Activated B cell treated with CpG ODN at 0.5 μM for 24 hours (primary cell): Measurements from ENCODE around the gene NFIA. TPM values are rescaled to one million over a fixed set of nuclear protein-coding genes. Genes with fewer than 3 reads are reported as not detected.

Experiments
- ATAC-seq: fragments of 200-7000 bp; cut with Tn5 transposase; one replicate; pipeline ENCODE4 v1.10.0; 2021; ENCODE audit warnings: low read depth, mild to moderate bottlenecking, moderate library complexity
- CTCF ChIA-PET: fragments of 350-600 bp; sonication (Branson Sonifier 250); formaldehyde crosslinking; loops from one replicate; lab custom pipeline; 2021; ENCODE audit warnings: antibody characterized with exemption; lab: Charles Lee
- POLR2A ChIA-PET: fragments of 350-600 bp; sonication (Branson Sonifier 250); formaldehyde crosslinking; loops from one replicate; lab custom pipeline; 2021; ENCODE audit warnings: antibody characterized with exemption; lab: Charles Lee
- DNase-seq: peaks from one replicate; pipeline ENCODE4 v3.0.0; 2022
- H3K27ac Mint-ChIP-seq: one replicate; pipeline ENCODE4 v1.8.0; 2020; ENCODE audit warnings: mixed read lengths
- H3K27me3 Mint-ChIP-seq: one replicate; pipeline ENCODE4 v1.8.0; 2021; ENCODE audit warnings: mixed read lengths
- H3K36me3 Mint-ChIP-seq: one replicate; pipeline ENCODE4 v1.8.0; 2021; ENCODE audit warnings: low read depth, mixed read lengths
- H3K4me1 Mint-ChIP-seq: one replicate; pipeline ENCODE4 v1.8.0; 2021; ENCODE audit warnings: mixed read lengths
- H3K4me3 Mint-ChIP-seq: one replicate; pipeline ENCODE4 v1.8.0; 2020; ENCODE audit warnings: mild to moderate bottlenecking, mixed read lengths
- H3K9me3 Mint-ChIP-seq: one replicate; pipeline ENCODE4 v1.8.0; 2020; ENCODE audit warnings: mixed read lengths
- intact Hi-C: fragments of 100-400 bp; cut with micrococcal nuclease; formaldehyde crosslinking; loops from one replicate; pipeline ENCODE4 v1.15.1; 2024
- total RNA-seq: library from RNA; stranded (reverse); gene quantifications from 2 replicates; pipeline ENCODE4 v1.2.3, GENCODE V29; 2022
- TF ChIP-seq, protein P1 (sequence below): fragments of 200-600 bp; IDR thresholded peaks from one replicate; pipeline ENCODE4 v1.8.0; 2022; ENCODE audit warnings: antibody characterized with exemption, mild to moderate bottlenecking

The NFIA gene
- total RNA-seq, 1 donor from 2014 or later: 0.13 TPM

DNA sequence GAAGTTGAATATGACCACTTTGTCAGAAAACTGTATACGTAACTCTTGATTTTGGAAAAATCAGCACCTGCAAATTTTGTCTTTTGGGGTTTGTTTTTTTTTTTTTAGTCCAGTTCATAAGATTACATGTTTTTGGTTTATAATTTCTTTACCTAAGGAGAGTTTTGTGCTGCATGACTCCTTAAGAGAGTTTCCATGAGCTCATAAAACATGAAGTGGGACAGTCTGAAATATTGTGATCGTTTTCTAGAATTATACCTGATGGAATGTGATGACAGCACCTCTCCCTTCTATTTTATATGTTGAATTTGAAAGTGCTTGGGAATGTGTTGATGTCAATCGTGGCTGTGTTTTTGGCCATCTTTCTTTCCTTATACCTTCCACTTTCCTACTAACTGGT is 158.5 kb downstream of the NFIA start:
- intact Hi-C loops: no loop called here
- TF ChIP-seq, protein P1, sequence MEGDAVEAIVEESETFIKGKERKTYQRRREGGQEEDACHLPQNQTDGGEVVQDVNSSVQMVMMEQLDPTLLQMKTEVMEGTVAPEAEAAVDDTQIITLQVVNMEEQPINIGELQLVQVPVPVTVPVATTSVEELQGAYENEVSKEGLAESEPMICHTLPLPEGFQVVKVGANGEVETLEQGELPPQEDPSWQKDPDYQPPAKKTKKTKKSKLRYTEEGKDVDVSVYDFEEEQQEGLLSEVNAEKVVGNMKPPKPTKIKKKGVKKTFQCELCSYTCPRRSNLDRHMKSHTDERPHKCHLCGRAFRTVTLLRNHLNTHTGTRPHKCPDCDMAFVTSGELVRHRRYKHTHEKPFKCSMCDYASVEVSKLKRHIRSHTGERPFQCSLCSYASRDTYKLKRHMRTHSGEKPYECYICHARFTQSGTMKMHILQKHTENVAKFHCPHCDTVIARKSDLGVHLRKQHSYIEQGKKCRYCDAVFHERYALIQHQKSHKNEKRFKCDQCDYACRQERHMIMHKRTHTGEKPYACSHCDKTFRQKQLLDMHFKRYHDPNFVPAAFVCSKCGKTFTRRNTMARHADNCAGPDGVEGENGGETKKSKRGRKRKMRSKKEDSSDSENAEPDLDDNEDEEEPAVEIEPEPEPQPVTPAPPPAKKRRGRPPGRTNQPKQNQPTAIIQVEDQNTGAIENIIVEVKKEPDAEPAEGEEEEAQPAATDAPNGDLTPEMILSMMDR: no peak
- no peak for DNase-seq
- no peak overlapping the region for H3K4me3 Mint-ChIP-seq
- H3K36me3 Mint-ChIP-seq: no peaks in the 10 kb centered on the region
- no peaks in the 10 kb centered on the region for H3K4me1 Mint-ChIP-seq
- no peaks in the 10 kb centered on the region for H3K9me3 Mint-ChIP-seq
- ChIA-PET CTCF (no interaction called here), POLR2A (no interaction called here)
- H3K27ac Mint-ChIP-seq: no peak overlapping the region
- ATAC-seq: no peak
- peaks cover 4% of the 10 kb centered on the region for H3K27me3 Mint-ChIP-seq

DNA sequence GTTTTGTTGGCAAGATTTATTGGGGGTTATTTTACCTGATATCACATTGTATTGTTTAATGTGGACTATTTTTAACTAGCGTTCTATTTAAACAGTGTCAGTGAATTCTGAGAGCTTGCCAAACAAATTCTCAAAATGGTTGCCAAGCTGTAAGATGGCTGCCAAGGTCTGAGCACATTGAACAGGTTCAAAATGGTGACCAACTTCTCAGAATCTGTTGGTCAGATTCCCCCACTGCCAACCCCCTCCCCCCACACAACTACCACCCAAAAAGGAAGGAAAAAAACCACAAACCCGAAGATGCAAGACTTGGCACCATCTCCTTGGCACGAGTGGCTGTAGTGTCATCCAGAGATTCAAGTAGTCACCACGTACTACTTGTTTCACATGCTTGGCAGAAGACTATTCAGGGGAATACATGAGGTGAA is 159.1 kb downstream of the NFIA start:
- CTCF ChIA-PET: no interaction called here
- H3K4me3 Mint-ChIP-seq: no peak overlapping the region
- intact Hi-C loops: no loop called here
- ATAC-seq (no peak), DNase-seq (no peak)
- no peak overlapping the region for H3K27ac Mint-ChIP-seq
- POLR2A ChIA-PET: no interaction called here
- no peaks in the 10 kb centered on the region for H3K36me3 Mint-ChIP-seq
- TF ChIP-seq, protein P1: no peak
- H3K9me3 Mint-ChIP-seq: no peaks in the 10 kb centered on the region
- H3K27me3 Mint-ChIP-seq: peaks cover 4% of the 10 kb centered on the region
- H3K4me1 Mint-ChIP-seq: no peaks in the 10 kb centered on the region

DNA sequence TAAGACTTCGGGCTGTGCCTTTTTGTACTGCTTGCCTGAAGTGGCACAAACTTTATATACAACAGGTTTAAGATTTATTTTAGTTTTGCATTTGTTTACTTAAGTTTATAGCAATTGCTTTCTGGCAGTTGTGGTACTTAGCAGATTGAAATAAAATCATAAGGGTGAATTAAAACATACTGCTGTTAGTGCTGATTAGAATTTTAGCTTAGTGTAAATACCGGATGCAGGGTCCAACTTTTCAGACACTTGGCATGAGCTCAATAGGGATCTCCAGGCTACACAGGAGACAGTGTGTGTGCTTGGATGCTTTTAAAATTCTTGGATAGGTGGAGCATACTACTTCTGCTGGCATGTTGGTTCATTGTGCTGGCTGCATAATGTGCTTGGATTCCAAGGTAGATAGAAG is 159.6 kb downstream of the NFIA start:
- intact Hi-C loops: no loop called here
- DNase-seq (no peak), ATAC-seq (no peak)
- POLR2A ChIA-PET: no interaction called here
- CTCF ChIA-PET: no interaction called here
- Mint-ChIP-seq H3K36me3 (no peaks in the 10 kb centered on the region), H3K9me3 (no peaks in the 10 kb centered on the region), H3K4me3 (no peak overlapping the region), H3K4me1 (no peaks in the 10 kb centered on the region), H3K27ac (no peak overlapping the region), H3K27me3 (peaks cover 4% of the 10 kb centered on the region)
- TF ChIP-seq, protein P1: no peak

DNA sequence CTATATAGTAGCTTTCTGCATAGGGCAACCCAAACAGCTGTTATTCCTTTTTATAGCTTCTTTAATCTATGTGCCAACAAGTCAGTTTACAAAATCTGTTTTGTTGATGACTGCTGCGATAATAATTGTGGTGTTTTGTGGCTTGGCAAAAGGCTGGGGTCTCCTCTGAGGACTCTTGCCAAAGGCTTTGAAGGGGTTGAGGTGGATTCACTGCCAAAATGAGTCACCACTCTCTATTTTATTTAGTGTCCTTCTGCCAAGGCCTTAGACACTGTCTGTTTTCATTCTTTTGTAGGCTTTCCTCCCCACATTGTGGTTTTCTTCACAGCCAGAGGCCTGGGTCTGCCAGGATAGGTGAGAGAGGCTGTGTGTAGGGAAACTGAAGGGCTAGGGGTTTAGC is 161.8 kb downstream of the NFIA start:
- no peaks in the 10 kb centered on the region for H3K36me3 Mint-ChIP-seq
- no peak for ATAC-seq
- CTCF ChIA-PET: no interaction called here

DNA sequence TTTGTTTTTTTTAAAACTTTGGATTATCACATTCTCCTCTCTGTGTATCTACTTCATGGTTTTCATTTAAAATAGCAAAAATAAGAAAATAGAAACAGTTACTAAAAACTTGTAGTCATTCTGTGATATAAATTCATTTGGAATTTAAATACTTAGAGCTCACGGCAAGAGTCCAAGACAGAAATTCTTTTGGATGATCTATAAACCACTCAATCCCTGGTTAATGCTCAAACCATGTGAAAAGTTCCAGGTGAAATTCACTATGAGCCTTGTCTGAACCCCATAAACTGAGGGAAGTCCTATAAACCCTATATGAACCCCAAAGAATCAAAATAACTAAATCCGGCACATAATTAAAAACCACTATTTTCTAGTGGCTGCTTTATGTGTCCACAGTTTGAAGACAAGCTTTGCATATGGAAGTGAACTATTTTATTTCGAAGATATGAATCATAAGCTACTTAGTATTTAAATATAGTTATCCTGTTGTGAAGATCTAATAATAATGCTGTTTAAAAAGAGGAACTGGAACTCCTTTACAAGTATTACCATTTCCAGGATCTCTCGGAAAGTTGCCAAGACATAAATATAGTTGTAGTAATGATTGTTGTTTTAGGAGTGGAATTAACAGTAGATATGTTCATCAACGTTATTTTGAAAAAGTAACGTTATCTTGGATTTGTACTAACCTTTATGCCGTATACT is 163.5 kb downstream of the NFIA start:
- no peaks in the 10 kb centered on the region for H3K36me3 Mint-ChIP-seq
- POLR2A ChIA-PET: no interaction called here
- no peak overlapping the region for H3K4me3 Mint-ChIP-seq
- H3K27me3 Mint-ChIP-seq: no peaks in the 10 kb centered on the region
- intact Hi-C loops: no loop called here
- ATAC-seq: no peak
- no peaks in the 10 kb centered on the region for H3K9me3 Mint-ChIP-seq
- no peak overlapping the region for H3K27ac Mint-ChIP-seq
- DNase-seq: no peak
- H3K4me1 Mint-ChIP-seq: no peaks in the 10 kb centered on the region
- CTCF ChIA-PET: no interaction called here
- TF ChIP-seq, protein P1: no peak

More for the DNA sequence above, 161.8 kb downstream of the NFIA start:
- Mint-ChIP-seq H3K27me3 (no peaks in the 10 kb centered on the region), H3K4me1 (no peaks in the 10 kb centered on the region), H3K4me3 (no peak overlapping the region), H3K27ac (no peak overlapping the region), H3K9me3 (no peaks in the 10 kb centered on the region)
- no peak for DNase-seq
- TF ChIP-seq, protein P1: no peak
- intact Hi-C loops: no loop called here
- POLR2A ChIA-PET: no interaction called here
